Brain microvascular endothelial cell (primary cell): ENCODE results near the gene GPR27.

Experiments
- DNase-seq: peaks from one replicate; pipeline ENCODE4 v3.0.0-alpha.2; 2020
- H3K27ac ChIP-seq: fragments of 250-450 bp; sonication (Bioruptor Pico); 2 replicates; pipeline ENCODE4 v1.5.1; 2020; ENCODE audit warnings: mild to moderate bottlenecking, moderate library complexity
- H3K27me3 ChIP-seq: fragments of 250-450 bp; sonication (Bioruptor Pico); replicated peaks from 2 replicates; pipeline ENCODE4 v1.5.1; 2020; ENCODE audit warnings: mild to moderate bottlenecking
- H3K36me3 ChIP-seq: fragments of 250-450 bp; sonication (Bioruptor Pico); replicated peaks from 2 replicates; pipeline ENCODE4 v1.5.1; 2020; ENCODE audit warnings: mild to moderate bottlenecking
- H3K4me3 ChIP-seq: 2 replicates; pipeline ENCODE4 v1.5.1; 2011; ENCODE audit warnings: low read depth, mild to moderate bottlenecking, control low read depth, low read length, moderate library complexity
- CTCF ChIP-seq: IDR thresholded peaks from 2 replicates; pipeline ENCODE4 v1.5.1; 2011; ENCODE audit warnings: low read depth, mild to moderate bottlenecking, moderate library complexity, low read length, control low read depth, inconsistent platforms; ENCODE audit errors: missing control alignments
- in situ Hi-C: cut with HindIII; loops from 2 replicates; pipeline ENCODE4 v1.10.0; 2017; ENCODE audit warnings: low sequenced_read_pairs, low pct_ligation_motif_present

Gene GPR27

GRCh38 chr3:71753701-71754609 is at the start of gene GPR27:
GPR27 (plus strand) TSS chr3:71753855; CDS start chr3:71754050, 195 bp downstream.
- DNase-seq = no peak
- peaks cover 62% of the 10 kb centered on the region for H3K27me3 ChIP-seq

GRCh38 chr3:71704915-71705314 is 48.7 kb upstream of the GPR27 start:
- no peak overlapping the region for H3K27ac ChIP-seq
- in situ Hi-C loops = no loop called here
- TF ChIP-seq CTCF = no peak
- H3K36me3 ChIP-seq = no peaks in the 10 kb centered on the region
- H3K4me3 ChIP-seq = no peak overlapping the region
- H3K27me3 ChIP-seq = no peaks in the 10 kb centered on the region
- no peak for DNase-seq

More at GRCh38 chr3:71753701-71754609, at the start of gene GPR27:
- Histone ChIP-seq H3K27ac (no peak within 1 kb of the TSS), H3K36me3 (no peaks in the 10 kb centered on the region), H3K4me3 (peak within 1 kb of the TSS; percentile 40)
- in situ Hi-C loops = no loop called here
- TF ChIP-seq CTCF = no peak

- Histone ChIP-seq H3K27ac (no peak overlapping the region), H3K4me3 (no peak overlapping the region), H3K36me3 (no peaks in the 10 kb centered on the region), H3K27me3 (no peaks in the 10 kb centered on the region)
- DNase-seq = no peak
- in situ Hi-C loops = no loop called here
- TF ChIP-seq CTCF = no peak
These were observed 48.0 kb upstream of the GPR27 start for GRCh38 chr3:71705681-71706080.

GRCh38 chr3:71707595-71707994 is 46.1 kb upstream of the GPR27 start:
- in situ Hi-C loops = no loop called here
- no peaks in the 10 kb centered on the region for H3K27me3 ChIP-seq
- H3K27ac ChIP-seq = no peak overlapping the region
- DNase-seq = peak; percentile 22
- no peak overlapping the region for H3K4me3 ChIP-seq
- no peak for TF ChIP-seq CTCF
- H3K36me3 ChIP-seq = no peaks in the 10 kb centered on the region

GRCh38 chr3:71708476-71709105 is 45.1 kb upstream of the GPR27 start:
- TF ChIP-seq CTCF = no peak
- DNase-seq = no peak
- Histone ChIP-seq H3K27me3 (no peaks in the 10 kb centered on the region), H3K27ac (no peak overlapping the region), H3K4me3 (no peak overlapping the region), H3K36me3 (no peaks in the 10 kb centered on the region)
- in situ Hi-C loops = no loop called here
